H54 (cell line): ENCODE results near the gene FHOD3.

Experiments used
- DNase-seq: peaks from one replicate; pipeline ENCODE4 v3.0.0; 2011; ENCODE audit warnings: low spot score, mixed read lengths; ENCODE audit not compliant: insufficient read length
- FAIRE-seq: peaks from 3 replicates; lab custom pipeline; 2011; peaks lifted over from hg19 to GRCh38; lab: Jason Lieb, UNC
- POLR2A ChIP-seq: IDR thresholded peaks from 2 replicates; pipeline ENCODE4 v1.6.1; 2011; ENCODE audit warnings: low read depth, mild to moderate bottlenecking, low read length

The FHOD3 gene

GRCh38 chr18:36322734-36323133 is 25.2 kb downstream of the FHOD3 start:
- no peak for FAIRE-seq
- TF ChIP-seq POLR2A, result no peak
- no peak for DNase-seq

- DNase-seq (no peak), FAIRE-seq (no peak)
- no peak for TF ChIP-seq POLR2A
Observed at GRCh38 chr18:36323421-36323820, 25.9 kb downstream of the FHOD3 start.

DNA sequence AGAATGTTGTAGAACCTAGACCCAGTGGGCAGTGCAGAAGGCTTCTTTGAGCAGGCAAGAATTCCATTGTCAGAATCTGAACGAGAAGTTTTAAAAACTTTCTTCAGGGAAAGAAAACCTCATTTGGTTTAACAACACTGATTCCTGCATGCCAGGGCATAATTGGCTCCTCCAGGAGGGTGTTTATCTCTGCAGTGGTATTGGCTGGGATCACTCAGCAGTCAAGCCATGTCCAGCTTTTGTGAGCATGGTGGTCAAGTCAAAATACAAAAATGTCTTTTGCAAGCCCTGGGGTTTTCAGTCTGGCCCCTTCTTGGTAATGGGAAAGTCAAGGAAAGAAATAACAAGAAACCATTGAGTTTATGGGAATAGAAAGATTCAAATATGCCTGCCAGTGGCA is 28.3 kb downstream of the FHOD3 start:
- no peak for DNase-seq
- no peak for TF ChIP-seq POLR2A
- FAIRE-seq, result no peak

GRCh38 chr18:36326771-36327170 is 29.3 kb downstream of the FHOD3 start:
- DNase-seq (no peak), FAIRE-seq (no peak)
- TF ChIP-seq POLR2A, result no peak

GRCh38 chr18:36327352-36328316 is 30.1 kb downstream of the FHOD3 start:
- FAIRE-seq, result no peak
- DNase-seq, result no peak
- TF ChIP-seq POLR2A, result no peak

- DNase-seq (no peak), FAIRE-seq (no peak)
- no peak for TF ChIP-seq POLR2A
Observed at GRCh38 chr18:36328385-36328858, 30.9 kb downstream of the FHOD3 start.

DNA sequence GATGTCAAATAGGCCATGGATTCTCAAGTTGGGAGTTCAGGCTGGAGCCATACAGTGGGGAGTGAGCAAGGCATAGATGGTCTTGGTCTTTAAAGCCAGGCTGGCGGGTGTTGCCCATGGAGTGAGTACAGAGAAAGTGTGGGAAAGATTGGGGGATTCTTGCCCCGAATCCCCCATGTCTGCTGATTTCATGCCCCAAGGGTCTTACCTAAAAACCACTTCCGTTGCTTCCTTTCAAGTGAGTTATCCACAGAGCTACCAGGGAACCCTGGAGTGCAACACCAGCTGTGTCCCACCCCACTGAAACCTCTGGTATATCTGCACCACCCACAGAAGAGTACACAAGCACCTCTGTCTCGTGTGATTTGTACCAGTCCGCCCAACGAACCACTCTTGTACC is 31.4 kb downstream of the FHOD3 start:
- no peak for TF ChIP-seq POLR2A
- no peak for DNase-seq
- no peak for FAIRE-seq

GRCh38 chr18:36329684-36330434 is 32.3 kb downstream of the FHOD3 start:
- no peak for TF ChIP-seq POLR2A
- DNase-seq (no peak), FAIRE-seq (no peak)

GRCh38 chr18:36330435-36331052 is 33.0 kb downstream of the FHOD3 start:
- no peak for TF ChIP-seq POLR2A
- no peak for DNase-seq
- no peak for FAIRE-seq

DNA sequence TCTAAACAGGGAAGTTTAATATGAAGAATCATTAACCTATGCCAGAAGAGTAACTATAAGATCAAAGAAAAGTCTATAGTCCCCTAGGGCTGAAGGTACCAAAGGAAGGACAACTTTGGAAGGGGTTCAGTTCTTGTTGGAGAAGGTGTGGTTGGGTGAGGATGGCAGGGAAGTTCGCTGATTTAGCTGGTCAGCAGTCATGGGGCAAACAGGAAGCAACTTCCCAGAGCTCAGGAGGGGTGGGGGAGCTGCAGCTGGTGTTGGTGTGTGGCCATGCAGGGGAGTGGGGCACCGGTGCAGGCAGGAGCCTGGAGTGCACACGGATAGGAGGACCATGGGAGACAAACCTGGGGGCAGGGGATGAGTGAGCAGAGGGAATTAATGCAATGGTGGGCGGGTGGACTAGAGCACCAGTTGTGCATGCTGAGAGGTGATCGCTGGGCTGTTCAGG is 34.0 kb downstream of the FHOD3 start:
- no peak for TF ChIP-seq POLR2A
- DNase-seq (no peak), FAIRE-seq (no peak)

GRCh38 chr18:36333414-36333813 is 35.9 kb downstream of the FHOD3 start:
- DNase-seq, result no peak
- TF ChIP-seq POLR2A, result no peak
- FAIRE-seq, result no peak

DNA sequence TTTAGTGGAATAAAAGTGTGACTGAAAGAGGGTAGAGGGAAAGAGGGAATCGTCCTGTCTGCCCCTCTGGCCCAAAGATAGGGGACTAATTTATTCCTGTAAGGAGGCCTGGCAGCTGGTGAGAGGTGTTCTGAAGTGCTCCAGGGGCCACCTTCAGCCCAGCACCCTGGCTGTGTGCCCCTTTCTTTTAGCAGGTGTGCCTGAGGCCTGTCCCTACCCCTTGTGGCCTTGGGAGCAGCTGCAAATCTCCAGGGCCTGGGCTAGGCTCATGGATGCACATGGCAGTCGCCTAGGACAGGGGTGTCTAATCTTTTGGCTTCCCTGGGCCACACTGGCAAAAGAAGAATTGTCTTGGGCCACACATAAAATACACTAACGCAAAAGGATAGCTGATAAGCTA is 37.3 kb downstream of the FHOD3 start:
- FAIRE-seq (no peak), DNase-seq (no peak)
- no peak for TF ChIP-seq POLR2A

DNA sequence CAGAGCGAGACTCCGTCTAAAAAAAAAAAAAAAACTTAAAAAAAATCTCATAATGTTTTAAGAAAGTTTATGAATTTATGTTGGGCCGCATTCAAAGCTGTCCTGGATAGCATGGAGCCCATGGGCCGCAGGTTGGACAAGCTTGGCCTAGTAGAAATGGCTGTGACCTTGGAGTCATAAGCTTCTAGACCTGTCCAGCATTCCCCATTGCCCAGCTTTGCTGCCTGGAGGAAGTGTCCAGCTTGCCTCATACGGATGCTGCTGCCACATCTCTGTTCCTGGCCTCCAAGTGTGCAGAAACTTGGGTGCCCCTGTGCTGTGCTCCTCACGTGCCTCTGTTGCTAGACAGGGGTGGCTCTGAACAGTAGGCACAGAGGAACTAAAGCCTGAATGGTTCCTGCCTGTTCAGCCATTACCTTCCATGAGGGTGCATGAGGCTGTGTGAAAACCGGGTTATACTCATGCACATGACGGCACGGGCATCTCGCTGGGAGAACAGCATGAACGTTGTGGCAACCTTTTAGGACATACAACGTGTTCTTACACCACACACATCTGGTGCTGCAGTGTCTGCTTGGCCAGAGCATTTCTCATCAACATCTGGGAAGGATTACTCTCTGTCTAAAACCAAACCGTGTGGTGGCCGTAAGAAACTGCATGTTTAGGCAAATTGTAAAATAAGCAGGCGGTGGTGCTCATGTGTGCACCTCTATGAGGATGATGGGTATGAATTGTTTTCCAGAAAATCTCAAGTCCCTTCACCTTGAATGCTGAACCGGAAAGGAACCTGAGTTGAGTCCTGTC is 38.2 kb downstream of the FHOD3 start:
- no peak for TF ChIP-seq POLR2A
- DNase-seq (no peak), FAIRE-seq (no peak)
